ENCODE results near the gene SEC11A.
A peak's percentile ranks its signal among the peaks of the same experiment; 100 is the strongest.
"Not testable (repeated sequence)": the region's sequence is repeated elsewhere in the genome, so short reads cannot be mapped to it uniquely, and the experiment has no call there.

Gene SEC11A

DNA sequence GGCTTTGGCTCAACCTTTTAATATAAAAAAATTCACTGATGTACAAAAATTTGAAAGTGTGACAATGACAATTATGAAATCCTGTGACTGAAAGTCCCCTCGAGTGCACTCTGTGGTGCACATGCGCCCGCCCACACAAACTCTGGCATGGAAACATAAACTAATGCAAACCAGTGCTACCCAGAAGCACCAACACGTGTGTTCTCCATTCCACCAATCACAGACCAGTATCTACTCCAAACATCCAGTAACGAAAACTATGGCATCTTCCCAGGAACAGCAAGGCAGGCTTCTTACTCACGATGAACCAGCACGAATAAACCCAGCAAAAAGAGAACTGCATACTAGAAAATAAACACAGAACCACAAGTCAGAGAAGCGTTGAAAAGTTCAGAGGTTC lies 46.2 kb downstream of the SEC11A start:
- DNase-seq, result peak; percentile 67

DNA sequence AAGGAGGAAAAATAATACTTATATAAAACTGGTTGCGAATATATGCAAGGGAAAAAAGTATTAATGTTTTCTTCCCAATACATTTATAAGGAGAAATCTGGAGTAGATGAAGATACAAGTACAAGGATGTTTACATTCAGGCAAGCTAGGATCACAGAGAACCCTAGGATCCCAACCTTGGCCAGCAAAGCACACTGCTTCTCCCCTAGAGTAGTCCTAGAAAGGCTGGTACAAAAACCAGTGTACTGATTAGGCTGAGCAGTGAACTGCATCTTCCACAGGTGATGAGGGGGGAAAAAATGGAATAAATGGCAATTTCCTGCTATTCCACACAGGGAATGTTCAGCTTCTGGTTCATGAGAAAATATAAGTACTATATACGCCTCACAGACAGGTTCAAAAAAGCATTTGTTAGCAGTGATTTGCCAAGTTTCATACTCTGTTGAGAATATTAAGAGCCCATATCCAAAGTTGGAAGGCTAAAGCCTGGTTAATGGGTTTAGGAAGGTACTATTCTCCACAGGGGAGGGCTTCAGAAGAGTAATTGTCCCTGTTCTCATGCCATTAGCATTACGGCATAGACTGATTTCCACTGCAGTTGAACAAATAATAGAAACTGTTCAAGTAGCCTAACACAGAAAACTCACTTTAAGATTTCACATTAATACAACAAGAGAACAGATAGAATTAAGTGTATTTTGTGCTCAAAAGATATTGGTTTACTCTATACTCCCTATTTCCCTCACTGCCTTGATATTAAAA lies 47.5 kb downstream of the SEC11A start:
- DNase-seq, result no peak

- no peak for DNase-seq
These were observed 49.6 kb downstream of the SEC11A start for GRCh38 chr15:84666373-84666772.

- DNase-seq, result no peak
These were observed 54.9 kb downstream of the SEC11A start for GRCh38 chr15:84661001-84661400.

- no peak for DNase-seq
These were observed 55.8 kb downstream of the SEC11A start for GRCh38 chr15:84659904-84660781.

DNA sequence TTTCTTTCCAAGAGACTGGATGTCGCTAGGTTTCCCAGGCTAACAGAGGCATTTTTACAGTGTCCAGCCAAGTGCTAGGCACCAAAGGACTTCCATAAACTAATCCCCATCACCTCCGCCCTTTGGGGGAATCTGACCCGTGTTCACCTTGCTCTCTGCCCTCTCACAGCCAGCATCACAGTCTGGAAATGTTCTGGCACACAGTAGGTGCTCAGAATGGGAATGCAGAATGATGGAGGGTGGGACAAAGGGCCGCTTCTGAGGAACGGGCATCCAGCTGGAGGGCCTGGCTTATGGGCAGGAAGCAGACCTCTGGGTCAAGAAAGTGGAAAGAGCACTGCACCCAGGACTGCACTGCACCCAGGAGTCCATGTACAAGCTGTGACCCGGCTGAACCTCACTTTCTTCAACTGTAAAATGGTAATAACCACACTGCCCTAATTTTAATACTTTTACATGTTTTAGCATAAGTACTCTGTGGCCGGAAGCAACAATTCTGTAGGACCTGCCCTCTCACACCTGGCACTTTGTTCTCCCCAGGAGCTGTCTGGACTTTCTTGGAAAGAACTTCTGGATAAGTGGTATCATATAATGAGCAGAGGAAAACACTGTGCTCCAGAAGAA lies 57.0 kb downstream of the SEC11A start:
- no peak for DNase-seq

DNA sequence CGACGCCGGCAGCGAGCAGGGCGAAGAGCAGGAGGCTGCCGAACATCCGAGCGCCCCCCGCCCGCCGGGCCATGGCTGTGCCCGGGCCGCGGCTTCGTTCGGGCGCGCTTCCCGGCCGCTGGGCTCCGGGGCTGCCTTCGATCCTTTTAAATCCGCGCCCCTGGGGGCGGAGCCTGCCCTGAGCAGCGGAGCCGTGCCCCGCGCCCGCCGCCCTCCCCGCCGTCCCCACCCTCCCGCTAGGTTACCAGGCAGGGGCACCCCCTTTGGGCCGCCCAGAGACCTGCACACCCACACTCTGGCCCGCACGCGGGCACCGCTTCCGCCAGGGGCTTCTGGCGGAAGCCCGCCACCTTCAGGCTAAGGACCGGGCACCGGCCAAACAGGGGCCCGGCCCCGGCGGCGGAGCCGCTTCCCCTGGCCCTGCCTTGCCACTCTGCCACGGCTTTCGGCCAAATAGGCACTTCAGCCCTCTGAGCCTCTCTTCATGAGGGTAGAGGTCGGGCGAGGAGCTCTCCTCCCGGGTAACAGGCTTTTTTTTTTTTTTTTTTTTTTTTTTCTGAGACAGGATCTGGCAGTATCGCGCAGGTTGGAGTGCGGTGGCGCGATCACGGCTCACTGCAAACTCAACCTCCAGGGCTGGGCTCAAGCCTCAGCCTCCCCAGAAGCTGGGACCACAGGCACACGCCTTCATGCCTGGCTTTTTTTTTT lies 57.7 kb downstream of the SEC11A start, which contains the start of gene NMB:
Gene NMB (minus strand): TSS at position 120 of the 708 bp plus-strand sequence. CDS start 47 bp downstream, at position 73.
- peak; percentile 82 for DNase-seq

GRCh38 chr15:84657748-84658079 lies 58.2 kb downstream of the SEC11A start:
- no peak for DNase-seq

DNA sequence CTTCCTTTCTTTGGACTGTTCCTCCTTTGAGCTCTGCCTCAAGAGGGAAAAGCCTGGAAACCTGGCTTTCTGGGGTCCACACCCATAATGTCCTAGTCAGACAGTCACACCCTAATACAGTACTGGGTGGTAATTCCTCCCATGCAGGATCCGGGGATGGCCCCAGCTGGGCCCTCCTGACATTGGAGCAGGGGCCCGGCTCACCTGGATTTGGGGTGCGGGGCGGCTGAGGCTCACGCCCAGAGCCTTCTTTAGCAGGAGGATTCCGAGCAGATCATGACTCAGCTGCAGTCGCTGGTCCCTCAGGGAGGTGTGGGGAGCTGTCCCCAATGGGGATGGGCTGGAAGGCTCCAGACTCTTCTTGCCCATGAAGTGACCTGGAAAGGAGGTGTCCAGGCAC lies 59.0 kb downstream of the SEC11A start:
- DNase-seq, result no peak

- DNase-seq, result peak; percentile 80
These were observed 61.1 kb downstream of the SEC11A start for GRCh38 chr15:84654689-84655453.

GRCh38 chr15:84653910-84654688 lies 61.8 kb downstream of the SEC11A start, which contains the start of gene WDR73:
Gene WDR73, minus strand, starts transcription at chr15:84654283. Its CDS starts 9 bp downstream, at chr15:84654274.
- DNase-seq, result peak; percentile 98

DNA sequence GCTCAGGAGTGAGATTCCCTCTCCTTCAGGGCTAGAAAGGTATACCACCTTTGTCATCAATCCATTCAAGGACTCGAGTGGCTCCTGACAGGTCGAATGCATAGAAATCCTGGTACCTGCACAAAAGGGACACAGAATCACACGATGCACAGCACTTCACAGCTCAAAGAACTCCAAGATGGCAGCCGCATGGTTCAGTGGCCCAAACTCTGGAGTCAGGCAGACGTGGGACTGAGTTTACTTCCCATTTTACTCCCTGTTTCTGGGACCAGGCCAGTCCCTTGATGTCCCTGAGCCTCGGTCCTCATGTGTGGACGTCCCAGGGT lies 62.4 kb downstream of the SEC11A start:
- no peak for DNase-seq

- no peak for DNase-seq
These were observed 66.2 kb downstream of the SEC11A start for GRCh38 chr15:84649706-84650105.

DNA sequence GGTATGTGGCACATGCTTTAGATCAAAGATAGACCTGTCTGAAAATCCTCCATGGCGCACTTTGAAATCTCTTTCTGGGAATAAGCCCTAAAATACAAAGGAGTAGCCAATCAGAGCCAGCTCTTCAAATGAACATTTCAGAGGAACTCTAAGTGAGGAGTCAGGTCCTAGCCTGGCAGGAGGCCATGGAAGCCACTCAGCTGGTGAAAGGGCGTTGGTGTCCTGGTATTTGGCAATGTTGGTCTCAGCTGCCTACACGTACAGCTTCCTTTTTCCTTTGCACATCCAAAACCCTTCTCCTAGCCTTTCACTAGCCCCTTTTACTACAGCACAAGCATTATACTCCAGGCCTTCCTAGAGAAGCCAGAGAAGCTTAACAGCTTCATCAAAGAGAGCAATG lies 67.4 kb downstream of the SEC11A start:
- DNase-seq, result no peak

DNA sequence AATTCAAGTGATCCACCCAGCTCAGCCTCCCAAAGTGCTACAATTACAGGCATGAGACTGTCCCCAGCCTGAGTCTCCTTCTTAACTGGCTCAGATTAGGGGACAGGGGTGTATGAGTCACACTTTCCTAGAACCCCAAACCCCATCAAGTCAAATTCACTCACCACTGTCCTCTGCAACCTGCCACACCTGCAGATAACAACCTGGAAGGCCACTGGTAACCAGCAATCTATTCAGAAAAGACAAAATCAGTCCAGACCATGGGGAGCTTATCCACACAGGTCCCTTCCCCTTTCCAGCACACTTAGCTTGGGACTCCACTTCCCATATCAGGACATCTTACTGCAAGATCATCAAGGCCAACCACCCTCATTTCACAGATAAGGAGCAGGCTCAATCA lies 68.2 kb downstream of the SEC11A start:
- no peak for DNase-seq

DNA sequence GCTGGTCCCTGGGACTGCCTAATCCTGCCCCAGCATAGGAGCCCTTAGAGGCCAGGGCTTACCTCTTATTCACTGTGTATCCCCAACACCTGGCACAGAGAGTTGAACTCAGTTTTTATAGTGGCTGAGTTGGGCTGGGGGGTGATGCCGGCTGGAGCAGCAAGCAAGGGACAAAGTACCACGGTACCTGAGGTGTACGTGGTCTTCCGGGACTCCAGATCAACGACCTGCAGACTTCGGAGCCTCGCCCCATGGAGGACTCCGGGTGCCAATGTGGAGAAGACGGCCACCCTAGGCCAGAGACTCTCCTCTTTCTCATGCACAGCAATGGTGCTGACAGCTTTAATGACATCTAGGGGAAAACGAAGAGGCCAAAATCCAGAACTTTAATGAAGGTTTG lies 69.9 kb downstream of the SEC11A start:
- no peak for DNase-seq

DNA sequence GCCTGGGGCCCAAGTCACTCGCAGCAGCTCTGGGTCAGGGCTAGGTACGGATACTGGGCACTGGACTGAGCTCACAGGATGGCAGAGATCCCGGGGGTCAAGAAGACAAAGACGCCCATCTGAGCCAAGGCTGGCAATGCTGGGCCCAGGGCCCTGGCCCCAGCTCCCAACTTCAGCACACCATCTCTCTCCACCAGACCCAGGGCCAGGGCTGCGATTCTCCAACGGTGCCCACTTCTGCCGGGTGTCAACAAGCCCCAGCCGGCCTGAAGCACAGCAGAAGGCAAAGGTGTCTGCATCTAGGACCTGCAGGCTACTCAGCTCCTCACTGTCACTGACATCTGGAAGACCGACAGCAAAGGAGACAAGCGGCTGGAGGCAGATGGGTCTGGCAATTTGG lies 70.4 kb downstream of the SEC11A start:
- no peak for DNase-seq

DNA sequence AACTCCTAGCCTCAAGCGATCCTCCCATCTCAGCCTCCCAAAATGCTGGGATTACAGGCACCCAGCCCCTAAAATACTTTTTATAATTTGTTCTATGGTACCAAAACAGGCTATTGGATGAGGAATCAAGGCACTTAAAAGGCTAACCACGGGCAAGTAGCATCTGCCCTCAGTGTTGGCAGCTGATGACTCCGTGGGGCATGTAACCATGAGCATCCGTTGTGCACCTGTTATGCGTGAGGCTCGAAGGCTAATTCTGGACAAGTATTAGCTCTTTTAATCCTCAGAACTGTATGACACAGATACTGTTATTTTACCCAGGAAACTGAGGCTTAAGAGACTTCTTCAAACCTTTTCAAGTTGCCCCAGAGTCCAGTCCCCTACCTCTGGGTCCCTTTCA lies 72.1 kb downstream of the SEC11A start:
- no peak for DNase-seq

DNA sequence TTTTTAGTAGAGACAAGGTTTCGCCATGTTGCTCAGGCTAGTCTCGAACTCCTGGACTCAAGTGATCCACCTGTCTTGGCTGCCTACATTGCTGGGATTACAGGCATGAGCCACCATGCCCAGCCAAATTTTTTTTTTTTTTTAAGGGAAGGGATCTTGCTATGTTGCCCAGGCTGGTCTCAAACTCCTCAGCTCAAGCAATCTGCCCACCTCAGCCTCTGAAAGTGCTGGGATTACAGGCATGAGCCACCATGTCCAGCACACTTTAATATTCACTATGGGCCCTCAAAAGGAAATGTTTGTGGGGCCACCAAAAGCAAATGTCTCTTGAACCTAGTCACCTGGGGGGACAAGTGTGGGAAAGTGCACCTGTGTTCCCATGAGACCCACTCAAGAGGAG lies 73.3 kb downstream of the SEC11A start:
- not testable (repeated sequence) for DNase-seq

GRCh38 chr15:84641871-84642270 lies 74.1 kb downstream of the SEC11A start:
- not testable (repeated sequence) for DNase-seq

GRCh38 chr15:84638103-84638502 lies 77.8 kb downstream of the SEC11A start:
- no peak for DNase-seq

Data from stimulated activated CD4-positive, alpha-beta T cell treated with anti-CD3 and anti-CD28 coated beads, Interleukin-4, amount 100 ng/mL, for 24 hours (primary cell).